Right forelimb (tissue), 1 donor: ENCODE results near the gene GRM3.

Experiments
- DNase-seq: peaks from one replicate; pipeline ENCODE4 v3.0.0-alpha.2; 2018

GRM3 gene

GRCh38 chr7:86790383-86790782 lies 146.7 kb downstream of the GRM3 start:
- DNase-seq, result no peak

GRCh38 chr7:86792260-86792659 lies 148.6 kb downstream of the GRM3 start:
- no peak for DNase-seq

GRCh38 chr7:86793136-86793535 lies 149.4 kb downstream of the GRM3 start:
- DNase-seq, result no peak

- no peak for DNase-seq
Observed at GRCh38 chr7:86814661-86815379, 171.1 kb downstream of the GRM3 start.

GRCh38 chr7:86815556-86815955 lies 171.8 kb downstream of the GRM3 start:
- no peak for DNase-seq

GRCh38 chr7:86818903-86819302 lies 175.2 kb downstream of the GRM3 start:
- no peak for DNase-seq

GRCh38 chr7:86823769-86824168 lies 180.1 kb downstream of the GRM3 start:
- DNase-seq, result no peak

- DNase-seq, result no peak
Observed at GRCh38 chr7:86825264-86825663, 181.6 kb downstream of the GRM3 start.

GRCh38 chr7:86826948-86827347 lies 183.2 kb downstream of the GRM3 start:
- no peak for DNase-seq

- DNase-seq, result no peak
Observed at GRCh38 chr7:86833360-86833759, 189.7 kb downstream of the GRM3 start.

- no peak for DNase-seq
Observed at GRCh38 chr7:86837235-86837634, 193.5 kb downstream of the GRM3 start.

- DNase-seq, result no peak
Observed at GRCh38 chr7:86844608-86845007, 200.9 kb downstream of the GRM3 start.

GRCh38 chr7:86846494-86847190 lies 202.9 kb downstream of the GRM3 start:
- no peak for DNase-seq

- DNase-seq, result no peak
Observed at GRCh38 chr7:86848226-86848625, 204.5 kb downstream of the GRM3 start.

- DNase-seq, result no peak
Observed at GRCh38 chr7:86851566-86851965, 207.9 kb downstream of the GRM3 start.

GRCh38 chr7:86863452-86863851 lies 219.7 kb downstream of the GRM3 start:
- no peak for DNase-seq

GRCh38 chr7:86867163-86867762 lies 223.6 kb downstream of the GRM3 start:
- no peak for DNase-seq

GRCh38 chr7:86876146-86876545 lies 232.4 kb downstream of the GRM3 start:
- DNase-seq, result no peak

- DNase-seq, result no peak
Observed at GRCh38 chr7:86884152-86884551, 240.4 kb downstream of the GRM3 start.

GRCh38 chr7:86889501-86889900 lies 245.8 kb downstream of the GRM3 start:
- DNase-seq, result no peak

GRCh38 chr7:86898171-86898570 lies 254.5 kb downstream of the GRM3 start:
- no peak for DNase-seq

GRCh38 chr7:86900886-86901285 lies 257.2 kb downstream of the GRM3 start:
- DNase-seq, result no peak

- DNase-seq, result peak; percentile 45
Observed at GRCh38 chr7:86904949-86905834, 261.5 kb downstream of the GRM3 start.
